NT2/D1 (cell line): ENCODE data around the gene PHACTR2.

ENCODE experiments used
- DNase-seq: peaks from one replicate; pipeline ENCODE4 v3.0.0-alpha.2; 2011; ENCODE audit warnings: low read depth, low spot score
- H3K27me3 ChIP-seq: 2 replicates; pipeline ENCODE4 v1.6.0; 2011; ENCODE audit warnings: mild to moderate bottlenecking; ENCODE audit not compliant: insufficient read length, insufficient read depth
- H3K36me3 ChIP-seq: 2 replicates; pipeline ENCODE4 v1.6.1; 2011; ENCODE audit warnings: mild to moderate bottlenecking, low read length, mixed read lengths; ENCODE audit not compliant: insufficient read depth, insufficient read length
- H3K4me1 ChIP-seq: 2 replicates; pipeline ENCODE4 v1.5.1; 2011; ENCODE audit not compliant: insufficient read depth, insufficient read length
- H3K4me3 ChIP-seq: 2 replicates; pipeline ENCODE4 v1.5.1; 2011; ENCODE audit warnings: low read depth; ENCODE audit not compliant: insufficient read length
- H3K9ac ChIP-seq: 2 replicates; pipeline ENCODE4 v1.6.0; 2011; ENCODE audit warnings: low read depth; ENCODE audit not compliant: insufficient read length
- H3K9me3 ChIP-seq: 2 replicates; pipeline ENCODE4 v1.5.1; 2011; ENCODE audit warnings: mild to moderate bottlenecking, low read length; ENCODE audit not compliant: insufficient read depth
- SUZ12 ChIP-seq: IDR thresholded peaks from 2 replicates; pipeline ENCODE4 v1.6.1; 2011; ENCODE audit not compliant: insufficient read length, insufficient read depth; ENCODE audit errors: extremely low read depth
- YY1 ChIP-seq: IDR thresholded peaks from 2 replicates; pipeline ENCODE4 v1.6.1; 2011; ENCODE audit not compliant: insufficient read length, insufficient read depth
- ZNF274 ChIP-seq: IDR thresholded peaks from 2 replicates; pipeline ENCODE4 v1.6.1; 2011; ENCODE audit warnings: mild to moderate bottlenecking, low read depth, low read length

Gene PHACTR2

DNA sequence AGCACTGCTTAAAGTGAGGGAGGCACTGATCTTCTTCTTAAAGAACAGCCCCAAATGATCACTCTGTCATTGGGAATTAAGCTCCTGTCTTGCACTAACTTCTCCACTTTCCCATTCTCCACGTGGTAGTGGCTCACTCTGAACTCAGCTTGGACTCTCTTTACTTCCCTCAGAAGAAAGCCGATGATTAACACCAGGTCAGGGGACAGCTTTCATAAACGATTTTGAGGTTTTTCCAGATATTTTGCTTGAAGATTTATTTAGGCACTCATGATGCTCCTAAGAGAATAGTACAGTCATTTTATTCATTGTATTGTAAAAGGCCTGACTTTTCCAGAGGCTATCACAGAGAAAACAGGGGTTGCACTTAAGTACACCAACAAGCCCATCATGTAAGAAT, 84.4 kb downstream of the PHACTR2 start:
- no peak for TF ChIP-seq SUZ12
- TF ChIP-seq ZNF274, result no peak
- no peak for DNase-seq
- Histone ChIP-seq H3K27me3 (no peaks in the 10 kb centered on the region), H3K9me3 (no peaks in the 10 kb centered on the region), H3K9ac (no peak overlapping the region), H3K4me1 (no peaks in the 10 kb centered on the region), H3K36me3 (peaks cover 13% of the 10 kb centered on the region), H3K4me3 (no peak overlapping the region)

DNA sequence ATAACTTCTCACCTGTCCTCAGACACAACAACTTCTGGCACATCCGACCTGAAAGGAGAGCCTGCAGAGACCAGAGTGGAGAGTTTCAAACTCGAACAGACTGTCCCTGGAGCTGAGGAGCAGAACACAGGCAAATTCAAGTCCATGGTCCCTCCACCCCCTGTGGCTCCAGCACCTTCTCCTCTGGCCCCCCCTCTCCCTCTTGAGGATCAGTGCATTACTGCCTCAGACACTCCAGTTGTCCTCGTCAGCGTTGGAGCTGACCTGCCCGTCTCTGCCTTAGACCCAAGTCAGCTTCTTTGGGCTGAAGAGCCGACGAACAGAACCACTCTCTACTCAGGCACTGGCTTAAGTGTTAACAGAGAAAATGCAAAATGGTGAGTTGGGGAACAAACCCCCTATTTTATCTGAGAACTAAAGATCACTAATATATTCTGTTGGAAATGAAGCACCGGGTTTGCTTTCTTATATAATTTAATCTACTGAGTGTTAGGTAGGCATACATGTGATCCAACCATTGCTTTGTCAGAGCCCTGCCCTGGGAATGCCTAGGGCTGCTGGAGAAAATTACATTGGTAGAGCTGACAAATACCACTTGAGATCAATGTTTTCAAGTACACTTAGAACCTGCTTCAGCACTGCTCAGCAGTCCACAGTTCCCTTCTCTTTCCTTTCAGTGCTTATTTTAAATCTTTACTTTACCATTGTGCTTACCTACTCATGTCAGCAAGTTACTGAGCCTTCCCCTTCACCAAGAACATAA, 87.8 kb downstream of the PHACTR2 start:
- H3K4me3 ChIP-seq, result no peak overlapping the region
- H3K27me3 ChIP-seq, result no peaks in the 10 kb centered on the region
- TF ChIP-seq ZNF274 (no peak), YY1 (no peak), SUZ12 (no peak)
- H3K36me3 ChIP-seq, result peaks cover 10% of the 10 kb centered on the region
- no peaks in the 10 kb centered on the region for H3K4me1 ChIP-seq
- no peaks in the 10 kb centered on the region for H3K9me3 ChIP-seq
- DNase-seq, result no peak
- H3K9ac ChIP-seq, result no peak overlapping the region

DNA sequence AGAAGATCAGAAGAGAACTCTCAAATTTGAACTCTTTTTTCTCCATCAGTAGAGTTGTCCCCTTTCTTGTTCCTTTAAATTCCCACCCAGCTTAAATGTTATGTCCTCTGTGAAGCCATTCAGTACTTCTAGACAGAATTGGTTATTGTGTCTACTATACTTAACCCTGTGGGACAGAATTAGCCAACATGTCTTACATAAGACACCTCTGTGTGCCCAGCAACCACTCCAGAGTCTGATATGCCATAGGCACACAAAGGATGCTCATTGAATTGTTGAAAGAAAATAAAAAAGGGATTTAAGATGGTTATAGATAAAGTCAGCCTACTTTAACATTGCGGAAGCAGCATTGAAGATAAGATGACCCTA, 88.4 kb downstream of the PHACTR2 start:
- no peak overlapping the region for H3K4me3 ChIP-seq
- no peaks in the 10 kb centered on the region for H3K4me1 ChIP-seq
- H3K27me3 ChIP-seq, result no peaks in the 10 kb centered on the region
- DNase-seq, result no peak
- TF ChIP-seq ZNF274 (no peak), YY1 (no peak), SUZ12 (no peak)
- peaks cover 10% of the 10 kb centered on the region for H3K36me3 ChIP-seq
- no peaks in the 10 kb centered on the region for H3K9me3 ChIP-seq
- H3K9ac ChIP-seq, result no peak overlapping the region

DNA sequence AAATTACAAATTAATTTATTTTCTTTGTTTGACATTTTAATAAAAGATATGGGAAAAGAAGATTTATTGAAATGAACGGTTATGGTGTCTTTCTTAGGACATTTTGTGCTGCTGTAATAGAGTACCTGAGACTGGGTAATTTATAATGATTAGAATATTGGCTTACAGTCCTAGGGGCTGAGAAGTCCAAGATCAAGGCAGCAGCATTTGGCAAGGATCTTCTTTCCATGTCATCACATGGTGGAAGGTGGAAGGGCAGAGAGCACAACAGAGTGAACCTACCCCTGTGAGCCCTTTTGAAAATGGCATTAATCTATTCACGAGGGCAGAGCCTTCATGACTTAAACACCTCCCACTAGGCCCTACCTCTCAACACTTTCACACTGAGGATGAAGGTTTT, 89.7 kb downstream of the PHACTR2 start:
- Histone ChIP-seq H3K27me3 (no peaks in the 10 kb centered on the region), H3K9ac (no peak overlapping the region), H3K9me3 (no peaks in the 10 kb centered on the region), H3K36me3 (peaks cover 17% of the 10 kb centered on the region), H3K4me3 (no peak overlapping the region), H3K4me1 (no peaks in the 10 kb centered on the region)
- no peak for DNase-seq
- TF ChIP-seq YY1, result no peak
- no peak for TF ChIP-seq SUZ12
- TF ChIP-seq ZNF274, result no peak

DNA sequence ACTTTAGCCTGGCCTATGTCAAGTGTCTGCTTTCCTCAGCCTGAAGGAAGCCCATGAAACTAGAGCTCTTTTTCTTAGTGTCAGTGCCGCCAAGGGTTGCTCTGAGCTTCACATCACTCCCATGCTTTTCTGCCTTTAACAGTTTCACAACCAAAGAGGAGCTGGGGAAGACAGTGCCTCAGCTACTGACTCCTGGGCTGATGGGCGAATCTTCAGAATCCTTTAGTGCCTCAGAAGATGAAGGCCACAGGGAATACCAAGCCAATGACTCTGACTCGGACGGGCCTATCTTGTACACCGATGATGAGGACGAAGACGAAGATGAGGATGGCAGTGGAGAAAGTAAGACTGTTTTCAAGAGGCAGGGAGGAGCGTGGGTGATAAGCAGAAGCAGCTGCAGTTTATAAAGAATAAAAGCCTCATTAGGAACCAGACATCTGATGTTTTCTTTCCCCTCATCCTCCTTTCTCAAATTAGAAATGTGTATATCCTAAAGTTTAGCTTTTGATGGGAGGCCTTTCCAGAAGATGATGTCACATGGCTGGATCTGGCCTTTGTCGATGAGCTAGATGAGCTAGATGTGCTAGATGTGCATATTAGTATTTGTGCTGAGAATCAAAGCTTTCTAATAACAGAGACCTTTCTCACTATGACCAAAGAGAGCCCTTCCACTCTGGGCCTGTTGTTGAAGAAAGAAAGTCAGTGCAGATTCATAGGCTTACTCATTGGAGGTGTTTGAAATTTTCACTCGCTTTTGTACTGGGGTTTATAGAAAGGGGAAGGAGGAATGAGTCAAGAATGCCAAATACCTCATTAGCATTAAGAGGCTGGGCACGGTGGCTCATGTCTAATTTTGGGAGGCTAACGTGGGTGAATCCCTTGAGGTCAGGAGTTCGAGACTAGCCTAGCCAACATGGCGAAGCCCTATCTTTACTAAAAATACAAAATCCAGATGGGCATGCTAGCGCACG, 94.6 kb downstream of the PHACTR2 start:
- Histone ChIP-seq H3K36me3 (peaks cover 29% of the 10 kb centered on the region), H3K9ac (no peak overlapping the region), H3K27me3 (no peaks in the 10 kb centered on the region), H3K9me3 (no peaks in the 10 kb centered on the region), H3K4me1 (no peaks in the 10 kb centered on the region), H3K4me3 (no peak overlapping the region)
- no peak for DNase-seq
- TF ChIP-seq ZNF274 (no peak), YY1 (no peak), SUZ12 (no peak)

DNA sequence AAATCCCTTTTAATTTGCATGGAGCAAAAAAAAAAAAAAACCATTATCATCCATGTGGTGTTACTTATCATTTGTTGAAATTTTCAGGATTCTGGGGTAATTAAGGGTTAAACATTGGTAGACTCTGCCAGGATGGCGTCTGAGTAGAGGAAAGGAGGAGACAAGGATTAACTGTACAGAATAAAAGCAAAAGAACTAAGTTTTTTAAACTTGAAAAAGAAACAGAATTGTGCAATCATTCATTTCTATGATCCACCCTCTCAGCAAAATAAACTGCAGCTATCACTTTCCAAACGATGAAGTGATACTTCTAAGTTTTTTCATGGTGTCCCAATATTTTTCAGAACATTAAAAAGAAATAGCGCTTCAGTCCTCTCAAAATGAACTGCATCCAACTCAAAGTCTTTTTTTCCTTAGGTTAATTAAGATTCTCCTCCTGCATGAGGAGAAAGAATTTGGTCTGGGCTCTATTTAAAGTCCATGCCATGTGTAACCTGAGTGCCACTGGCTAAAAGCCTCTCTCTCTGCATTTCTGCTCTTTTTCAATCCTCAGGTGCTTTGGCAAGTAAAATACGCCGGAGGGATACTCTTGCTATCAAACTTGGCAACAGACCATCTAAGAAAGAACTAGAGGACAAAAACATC, 95.9 kb downstream of the PHACTR2 start:
- Histone ChIP-seq H3K4me3 (no peak overlapping the region), H3K27me3 (no peaks in the 10 kb centered on the region), H3K4me1 (no peaks in the 10 kb centered on the region), H3K36me3 (peaks cover 27% of the 10 kb centered on the region), H3K9ac (no peak overlapping the region), H3K9me3 (no peaks in the 10 kb centered on the region)
- DNase-seq, result no peak
- TF ChIP-seq YY1 (no peak), SUZ12 (no peak), ZNF274 (no peak)

DNA sequence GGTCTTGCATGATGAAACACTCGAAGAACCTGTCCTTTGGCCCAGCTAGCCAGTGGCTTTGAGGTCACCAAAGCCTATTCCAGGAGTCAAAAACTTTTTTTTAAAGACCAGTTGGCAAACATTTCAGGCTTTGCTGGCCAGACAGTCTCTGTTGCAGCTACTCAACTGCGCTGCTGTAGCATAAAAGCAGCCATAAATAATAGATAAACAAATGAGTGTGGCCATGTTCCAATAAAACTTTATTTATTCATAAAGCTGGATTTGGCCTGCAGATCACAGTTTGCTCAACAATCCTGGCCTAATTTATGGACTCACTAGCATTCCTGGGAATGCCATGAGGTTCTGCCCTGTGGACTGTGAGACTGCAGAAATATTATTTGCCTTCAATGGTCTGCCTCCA, 96.6 kb downstream of the PHACTR2 start:
- H3K9me3 ChIP-seq, result no peaks in the 10 kb centered on the region
- H3K4me1 ChIP-seq, result no peaks in the 10 kb centered on the region
- no peak for TF ChIP-seq YY1
- no peak for TF ChIP-seq ZNF274
- TF ChIP-seq SUZ12, result no peak
- H3K9ac ChIP-seq, result no peak overlapping the region
- peaks cover 27% of the 10 kb centered on the region for H3K36me3 ChIP-seq
- H3K4me3 ChIP-seq, result no peak overlapping the region
- no peak for DNase-seq
- no peaks in the 10 kb centered on the region for H3K27me3 ChIP-seq
